Left lobe of liver (tissue), 2 donors: ENCODE results near the gene TBC1D22A. TPM values are rescaled to one million over a fixed set of nuclear protein-coding genes. Genes with fewer than 3 reads are reported as not detected.
"Not testable (repeated sequence)": the region's sequence is repeated elsewhere in the genome, so short reads cannot be mapped to it uniquely, and the experiment has no call there.

Experiments used
- ATAC-seq: fragments of 200-7000 bp; cut with Tn5 transposase; one replicate; pipeline ENCODE4 v1.9.1; 2020; ENCODE audit warnings: mild to moderate bottlenecking, moderate library complexity
- DNase-seq: peaks from one replicate; pipeline ENCODE4 v3.0.0-alpha.2; 2020; ENCODE audit warnings: low spot score
- total RNA-seq: library from RNA; stranded (reverse); gene quantifications from one replicate; pipeline ENCODE4 v1.2.1, GENCODE V29; 2021
- donor health status: DM: no; HTN: no; CAD: no; lungs with moderate emphysema.
- donor health status: DM: no; HTN: yes; CAD: no.

The TBC1D22A gene
- total RNA-seq, 1 donor from 2014 or later: 12.4 TPM

- no peak for DNase-seq
- ATAC-seq: no peak
Observed at GRCh38 chr22:47049078-47049624, 286.7 kb downstream of the TBC1D22A start.

DNA sequence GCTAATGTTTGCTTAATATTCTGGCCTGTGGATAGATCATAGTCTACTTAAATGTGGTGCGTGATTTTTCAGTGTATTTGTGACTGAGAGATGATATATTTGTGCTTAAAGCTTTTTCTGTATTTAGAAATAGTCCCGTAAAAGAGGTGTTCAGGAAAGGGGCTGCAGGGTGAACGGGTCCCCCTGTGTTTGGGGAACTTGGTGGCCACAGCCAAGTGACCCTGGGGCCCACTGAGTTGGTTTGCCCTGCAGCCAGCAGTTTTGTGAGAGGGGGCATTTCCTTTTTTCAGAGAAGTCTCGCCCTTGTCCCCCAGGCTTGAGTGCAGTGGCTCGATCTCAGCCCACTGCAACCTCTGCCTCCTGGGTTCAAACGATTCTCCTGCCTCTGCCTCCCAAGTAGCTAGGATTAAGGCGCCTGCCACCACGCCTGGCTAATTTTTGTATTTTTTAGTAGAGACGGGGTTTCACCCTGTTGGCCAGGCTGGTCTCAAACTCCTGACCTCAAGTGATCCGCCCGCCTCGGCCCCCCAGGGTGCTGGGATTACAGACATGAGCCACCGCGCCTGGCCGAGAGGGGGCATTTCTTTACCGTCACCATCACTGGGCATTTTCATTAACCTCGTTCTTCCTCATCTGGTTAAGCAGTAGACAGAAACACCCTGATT is 287.4 kb downstream of the TBC1D22A start:
- not testable (repeated sequence) for DNase-seq, ATAC-seq

DNA sequence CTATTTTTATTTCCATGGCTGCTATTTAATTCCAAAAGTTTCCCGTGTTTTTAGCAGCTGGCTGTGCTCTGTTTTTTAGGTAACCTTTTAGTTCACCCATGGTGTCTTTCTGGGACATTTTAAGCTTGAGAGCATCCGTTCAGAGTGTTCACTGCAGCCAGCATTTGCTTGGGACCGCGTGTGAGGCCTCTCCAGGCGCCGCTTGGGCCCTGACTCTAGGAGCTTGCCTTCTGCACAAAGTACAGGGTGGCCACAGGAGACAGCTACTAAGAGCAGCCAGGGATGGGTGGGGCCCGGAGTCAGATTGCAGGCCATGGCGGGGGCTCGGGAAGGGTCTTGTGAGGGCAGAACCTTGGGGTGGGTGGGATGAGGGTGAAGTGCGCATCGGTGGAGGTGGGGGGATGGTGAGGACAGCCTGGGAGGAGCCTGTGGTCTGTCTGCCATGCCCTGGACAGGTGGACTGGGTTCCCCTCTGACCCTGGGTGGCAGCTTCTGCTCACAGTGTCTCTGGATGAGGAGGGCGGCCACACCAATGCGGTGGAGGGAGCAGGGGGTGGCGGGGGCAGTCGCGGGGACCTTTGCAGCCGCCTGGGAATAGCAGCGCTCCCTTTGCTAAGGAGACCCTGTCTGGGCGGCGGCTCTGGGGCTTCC is 288.1 kb downstream of the TBC1D22A start:
- DNase-seq (no peak), ATAC-seq (no peak)

DNA sequence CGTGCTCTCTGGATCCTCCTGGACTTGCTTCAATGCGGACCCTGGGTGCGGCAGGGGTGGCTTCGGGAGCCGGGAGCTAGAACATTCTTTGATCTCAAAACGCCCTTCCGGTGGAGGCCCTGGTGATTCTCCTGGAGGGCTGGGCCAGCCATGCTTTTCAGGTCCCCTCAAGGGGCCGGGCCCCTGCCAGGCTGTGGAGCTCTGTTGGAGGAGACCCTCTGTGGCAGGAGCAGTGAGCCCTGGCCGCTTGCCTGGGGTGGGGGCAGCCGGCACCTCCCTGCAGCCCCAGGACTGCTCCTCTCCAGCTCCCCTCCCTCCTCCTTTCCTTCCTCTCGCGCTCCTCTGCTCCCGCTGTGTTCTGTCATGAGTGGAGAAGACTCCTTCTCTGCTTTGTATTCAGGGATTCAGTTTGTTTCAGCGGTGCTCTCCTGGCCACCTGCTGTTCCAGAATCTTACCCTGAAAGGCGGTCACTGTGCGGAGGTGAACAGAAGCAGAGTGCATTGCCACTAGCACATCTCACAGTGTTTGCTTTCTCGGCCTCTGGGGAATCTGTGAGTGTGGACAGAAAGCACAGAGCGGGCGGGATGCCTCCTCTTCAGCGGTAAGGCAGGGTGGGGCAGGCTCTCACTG is 289.1 kb downstream of the TBC1D22A start:
- ATAC-seq (no peak), DNase-seq (no peak)

GRCh38 chr22:47052236-47053012 is 290.0 kb downstream of the TBC1D22A start:
- DNase-seq: no peak

GRCh38 chr22:47053013-47053725 is 290.7 kb downstream of the TBC1D22A start:
- no peak for ATAC-seq
- DNase-seq: no peak

More at GRCh38 chr22:47052236-47053012, 290.0 kb downstream of the TBC1D22A start:
- ATAC-seq: no peak

GRCh38 chr22:47053726-47054141 is 291.3 kb downstream of the TBC1D22A start:
- peak; percentile 18 for ATAC-seq
- DNase-seq: no peak

GRCh38 chr22:47054231-47055072 is 292.0 kb downstream of the TBC1D22A start:
- ATAC-seq (no peak), DNase-seq (no peak)

DNA sequence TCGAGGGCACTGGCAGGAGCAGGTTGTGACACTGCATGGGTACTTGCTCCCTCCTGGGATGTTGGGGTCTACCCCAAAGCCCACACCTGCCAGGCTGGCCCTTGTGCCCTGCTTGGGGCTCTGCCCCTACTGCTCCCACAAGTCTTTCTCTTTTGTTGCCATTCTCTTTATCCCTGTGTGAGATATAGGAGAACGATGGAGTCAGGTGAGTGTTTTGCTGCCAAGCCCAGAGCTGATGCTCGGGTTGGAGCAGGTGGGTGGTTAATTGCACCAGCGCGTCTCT is 292.6 kb downstream of the TBC1D22A start:
- DNase-seq (no peak), ATAC-seq (no peak)

- DNase-seq (no peak), ATAC-seq (no peak)
Observed at GRCh38 chr22:47055461-47055860, 293.0 kb downstream of the TBC1D22A start.

DNA sequence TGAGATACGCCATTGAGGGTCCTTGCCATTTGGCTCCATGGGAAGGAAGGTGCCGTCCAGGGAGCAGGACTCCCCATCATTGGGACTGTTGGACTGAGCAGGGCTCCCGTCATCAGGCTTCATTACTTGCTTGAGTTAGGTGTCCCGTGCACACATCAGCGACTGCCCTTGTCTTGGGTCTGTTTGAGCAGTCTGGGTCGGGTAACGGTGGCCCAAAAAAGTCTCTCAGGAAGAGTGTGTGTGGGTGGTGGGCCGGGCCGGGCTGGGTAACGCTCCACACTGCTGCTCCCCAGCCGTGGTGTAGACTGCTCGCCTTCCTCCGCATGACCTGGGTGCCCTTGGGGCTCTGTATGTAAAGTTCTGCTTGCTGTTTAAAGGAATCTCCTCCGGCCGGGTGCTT is 293.5 kb downstream of the TBC1D22A start:
- DNase-seq (no peak), ATAC-seq (no peak)

DNA sequence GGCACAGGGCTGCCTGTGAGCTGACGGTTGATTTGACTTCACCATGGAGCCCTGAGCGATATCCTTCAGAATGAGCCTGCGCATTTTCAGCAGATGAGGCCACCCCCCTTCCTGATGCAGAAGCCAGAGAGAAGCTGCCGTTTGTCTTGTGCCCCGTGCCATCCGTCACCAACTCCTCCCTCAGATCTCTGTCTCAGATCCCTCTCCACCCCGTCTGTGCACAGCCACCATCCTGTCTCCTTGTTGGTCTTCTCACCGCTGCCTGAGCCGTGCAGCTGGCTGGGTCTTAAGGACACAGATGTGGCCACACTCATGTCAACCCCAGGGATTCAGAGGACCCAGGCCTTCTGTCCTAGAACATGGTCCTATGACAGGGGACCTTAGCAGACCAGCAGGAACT is 293.9 kb downstream of the TBC1D22A start:
- ATAC-seq (no peak), DNase-seq (no peak)

GRCh38 chr22:47056776-47057470 is 294.5 kb downstream of the TBC1D22A start:
- DNase-seq: no peak
- ATAC-seq: no peak

DNA sequence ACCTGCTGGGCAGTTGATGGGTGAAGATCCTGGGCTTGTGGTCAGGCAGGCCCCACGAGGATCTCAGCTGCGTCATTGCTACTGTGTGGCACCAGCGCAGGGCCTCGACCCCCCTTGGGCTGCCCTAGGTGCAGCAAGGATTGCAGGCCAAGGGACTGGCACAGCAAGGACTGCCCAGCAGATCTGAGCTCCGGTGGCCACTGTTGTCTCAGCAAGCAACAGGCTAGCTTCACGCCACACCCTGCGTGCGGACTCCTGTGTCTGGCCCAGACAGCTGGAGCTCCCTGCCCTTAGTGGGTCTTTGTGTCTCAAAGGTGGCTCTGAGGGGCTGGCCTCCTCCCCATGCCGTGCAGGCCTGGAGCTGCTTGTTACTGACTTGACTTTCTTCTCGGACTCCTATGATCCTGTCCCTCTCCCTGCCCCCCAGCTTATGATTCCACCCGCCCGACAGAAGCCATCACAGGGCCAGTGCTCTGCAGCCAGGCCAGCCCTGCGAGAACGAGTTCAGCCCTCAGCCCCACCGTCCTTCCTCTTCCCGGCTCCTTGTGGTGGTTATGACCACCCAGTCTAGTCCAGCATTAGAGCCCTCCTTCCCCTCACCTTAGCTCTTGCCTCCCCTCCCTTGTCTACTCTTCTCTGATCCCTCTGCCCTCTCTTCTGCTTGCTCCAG is 295.6 kb downstream of the TBC1D22A start:
- DNase-seq (no peak), ATAC-seq (no peak)

DNA sequence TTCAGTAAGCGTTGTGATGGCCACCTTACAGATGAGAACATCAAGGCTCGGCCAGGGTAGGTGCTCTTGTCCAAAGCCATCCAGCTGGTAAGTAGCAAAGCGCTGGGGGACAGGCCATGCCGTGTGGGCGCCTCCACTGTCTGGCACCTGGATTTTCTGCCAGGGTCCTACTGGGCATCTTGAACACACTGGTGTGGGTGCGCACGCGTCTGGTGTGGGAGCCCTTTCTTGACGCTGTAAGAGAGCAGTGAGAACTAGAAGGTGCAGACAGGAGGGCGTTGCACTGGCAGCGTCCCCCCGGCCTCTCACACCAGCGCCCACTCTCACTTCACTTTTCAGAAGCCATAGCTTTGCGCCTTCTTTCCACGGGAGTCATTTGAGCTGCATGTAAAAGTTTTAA is 296.6 kb downstream of the TBC1D22A start:
- DNase-seq: no peak
- ATAC-seq: no peak

GRCh38 chr22:47059701-47060161 is 297.3 kb downstream of the TBC1D22A start:
- ATAC-seq (no peak), DNase-seq (no peak)

GRCh38 chr22:47060718-47061117 is 298.3 kb downstream of the TBC1D22A start:
- no peak for ATAC-seq
- no peak for DNase-seq

- ATAC-seq: no peak
- no peak for DNase-seq
Observed at GRCh38 chr22:47061226-47061625, 298.8 kb downstream of the TBC1D22A start.
